CD4-positive, alpha-beta memory T cell (primary cell): Measurements from ENCODE around the gene PNO1. TPM values are rescaled to one million over a fixed set of nuclear protein-coding genes. Genes with fewer than 3 reads are reported as not detected.

Experiments
- CTCF ChIA-PET: fragments of 350-600 bp; sonication (Branson Sonifier 250); formaldehyde crosslinking; loops from one replicate; lab custom pipeline; 2021; ENCODE audit warnings: inconsistent platforms; ENCODE audit not compliant: partially characterized antibody; lab: Charles Lee
- POLR2A ChIA-PET: fragments of 350-600 bp; sonication (Branson Sonifier 250); formaldehyde crosslinking; loops from one replicate; lab custom pipeline; 2021; ENCODE audit not compliant: partially characterized antibody; lab: Charles Lee
- DNase-seq, 5 donors: peaks; one replicate each; pipeline versions ENCODE4 v3.0.0 to v3.0.0-alpha.2; 2020 to 2022; ENCODE audit warnings: mixed read lengths in 1 of 5
- H3K27ac ChIP-seq: one replicate; pipeline ENCODE4 v1.7.0; 2013; ENCODE audit warnings: low read depth, low read length
- H3K27me3 ChIP-seq: 2 replicates; pipeline ENCODE4 v1.7.0; 2013; ENCODE audit warnings: mild to moderate bottlenecking, low read length, moderate library complexity; ENCODE audit not compliant: insufficient read depth
- H3K36me3 ChIP-seq: 2 replicates; pipeline ENCODE4 v1.7.0; 2013; ENCODE audit warnings: mild to moderate bottlenecking, low read length, moderate library complexity; ENCODE audit not compliant: insufficient read depth
- H3K4me1 ChIP-seq: 2 replicates; pipeline ENCODE4 v1.7.0; 2013; ENCODE audit warnings: mild to moderate bottlenecking, low read length, moderate library complexity; ENCODE audit not compliant: insufficient read depth
- H3K4me3 ChIP-seq, 2 donors: one replicate each; pipeline ENCODE4 v1.7.0; 2013; ENCODE audit warnings: low read length in 2 of 2, mild to moderate bottlenecking in 1 of 2
- H3K9me3 ChIP-seq, 2 donors: one replicate each; pipeline ENCODE4 v1.7.0; 2013; ENCODE audit warnings: low read length in 2 of 2, control low read depth in 1 of 2; ENCODE audit not compliant: control insufficient read depth in 1 of 2
- H3K27ac Mint-ChIP-seq, 7 donors: one replicate each; pipeline ENCODE4 v1.8.0; 2020 to 2021; ENCODE audit warnings: mixed read lengths in 7 of 7, mild to moderate bottlenecking in 6 of 7, inconsistent platforms in 3 of 7, moderate library complexity in 3 of 7
- H3K27me3 Mint-ChIP-seq, 2 donors: one replicate each; pipeline ENCODE4 v1.8.0; 2020 to 2021; ENCODE audit warnings: mixed read lengths in 2 of 2
- H3K36me3 Mint-ChIP-seq, 2 donors: one replicate each; pipeline ENCODE4 v1.8.0; 2020 to 2021; ENCODE audit warnings: mixed read lengths in 2 of 2, inconsistent platforms in 1 of 2, mild to moderate bottlenecking in 1 of 2
- H3K4me1 Mint-ChIP-seq, 4 donors: one replicate each; pipeline ENCODE4 v1.8.0; 2020 to 2021; ENCODE audit warnings: mixed read lengths in 4 of 4, mild to moderate bottlenecking in 1 of 4
- H3K4me3 Mint-ChIP-seq, 8 donors: one replicate each; pipeline ENCODE4 v1.8.0; 2020 to 2021; ENCODE audit warnings: mixed read lengths in 8 of 8, mild to moderate bottlenecking in 7 of 8, moderate library complexity in 6 of 8, inconsistent platforms in 3 of 8
- H3K9me3 Mint-ChIP-seq, 8 donors: one replicate each; pipeline ENCODE4 v1.8.0; 2020 to 2021; ENCODE audit warnings: mixed read lengths in 8 of 8, mild to moderate bottlenecking in 5 of 8, inconsistent platforms in 3 of 8, moderate library complexity in 1 of 8
- intact Hi-C: fragments of 100-400 bp; cut with micrococcal nuclease; formaldehyde crosslinking; loops from one replicate; pipeline ENCODE4 v1.15.1; 2023
- polyA plus RNA-seq, 2 donors: library from polyadenylated mRNA; unstranded; fragments of 300-500 nt; fragmentation: Illumina TruSeq; gene quantifications; one replicate each; pipeline ENCODE4 v1.2.3, GENCODE V29; 2021
- total RNA-seq, 2 experiments: library from RNA; stranded (reverse); gene quantifications; one replicate each; pipeline ENCODE4 v1.2.3, GENCODE V29; 2021

PNO1 gene
- total and polyA plus RNA-seq, 4 experiments from 2014 or later = 8.7 to 26.1 (median 15.1) TPM

DNA sequence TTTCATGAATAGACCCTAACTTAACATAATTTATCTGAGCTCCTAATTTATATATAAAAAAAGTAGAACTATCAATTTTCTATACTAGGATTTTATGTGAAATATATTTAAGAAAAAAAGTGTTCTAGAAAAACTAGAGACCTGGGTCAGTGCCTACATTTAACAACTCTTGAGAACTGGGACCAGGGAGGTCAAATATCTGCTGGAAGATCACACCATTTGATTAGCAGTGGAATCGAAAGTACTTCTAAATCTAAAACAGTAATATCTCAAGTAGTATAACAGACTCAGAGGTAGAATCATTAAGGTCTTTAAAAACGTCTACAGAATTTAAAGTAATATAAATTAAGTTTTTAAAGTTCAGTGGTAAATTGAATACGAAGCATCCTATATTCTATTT lies 60.0 kb downstream of the PNO1 start:
- Histone ChIP-seq H3K4me3 (no peak overlapping the region), H3K9me3 (no peaks in the 10 kb centered on the region), H3K27ac (no peak overlapping the region), H3K36me3 (peaks cover 11% of the 10 kb centered on the region), H3K4me1 (peaks cover 86% of the 10 kb centered on the region), H3K27me3 (no peaks in the 10 kb centered on the region)
- Mint-ChIP-seq H3K27me3 (no peaks in the 10 kb centered on the region), H3K4me1 (peaks cover 58 to 91% (median 72%) of the 10 kb centered on the region in 4 donors), H3K9me3 (peaks cover 0 to 2% (median 0%) of the 10 kb centered on the region in 8 donors), H3K27ac (peak overlapping the region in 1 of 7 donors; percentile 39), H3K36me3 (peaks cover 12 to 42% of the 10 kb centered on the region in 2 donors), H3K4me3 (peak overlapping the region in 3 of 8 donors; percentile 20 to 63 (median 42))
- DNase-seq = no peak
- ChIA-PET CTCF (interaction anchor here (0.9 to 3.3 kb wide), 2 partner anchors 8 to 21 kb away, joined by 4 to 20 read pairs; no protein-coding TSS in a partner anchor), POLR2A (interaction anchor here (0.9 kb wide), 1 partner anchor 10 kb away, joined by 3 read pairs; no protein-coding TSS in a partner anchor)
- intact Hi-C loops = loop anchor here (2.0 kb wide), 1 partner anchor 13 kb away; no protein-coding TSS in a partner anchor

DNA sequence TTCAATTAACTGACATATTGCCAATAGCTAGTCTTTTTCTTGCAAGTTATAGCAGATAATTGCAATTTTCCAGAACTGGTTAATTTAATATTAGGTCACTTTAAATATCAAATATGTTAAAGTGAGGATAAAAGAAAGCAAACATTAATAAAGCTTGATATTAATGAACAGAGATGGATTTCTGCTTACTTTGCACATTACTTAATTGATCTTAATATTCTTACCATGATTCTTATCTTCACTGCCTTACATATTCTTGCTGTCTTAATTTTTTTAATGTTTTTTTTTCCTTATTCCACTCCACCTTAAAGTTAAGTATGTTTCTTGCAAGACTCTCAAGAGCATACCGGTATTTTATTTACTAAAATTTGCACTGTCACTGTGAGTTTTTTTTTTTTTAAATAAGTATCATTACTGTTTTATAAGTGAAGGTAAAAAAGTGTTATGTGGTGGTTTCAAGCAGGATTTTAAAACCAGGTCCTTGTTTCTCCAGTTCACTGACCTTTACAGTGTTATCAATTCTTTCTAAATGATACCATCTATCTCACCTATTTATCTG lies 60.7 kb downstream of the PNO1 start:
- Mint-ChIP-seq H3K27ac (peak overlapping the region in 4 of 7 donors; percentile 1 to 67 (median 33)), H3K4me1 (peaks cover 53 to 91% (median 72%) of the 10 kb centered on the region in 4 donors), H3K27me3 (no peaks in the 10 kb centered on the region), H3K4me3 (peak overlapping the region; percentile 12 to 71 (median 46)), H3K36me3 (peaks cover 13 to 35% of the 10 kb centered on the region in 2 donors), H3K9me3 (peaks cover 0 to 2% (median 0%) of the 10 kb centered on the region in 8 donors)
- H3K27ac ChIP-seq = no peak overlapping the region
- no peak overlapping the region for H3K4me3 ChIP-seq
- H3K9me3 ChIP-seq = no peaks in the 10 kb centered on the region
- H3K27me3 ChIP-seq = no peaks in the 10 kb centered on the region
- H3K4me1 ChIP-seq = peaks cover 89% of the 10 kb centered on the region
- peaks cover 9% of the 10 kb centered on the region for H3K36me3 ChIP-seq
- ChIA-PET CTCF (interaction anchor here (1.8 to 3.3 kb wide), 2 partner anchors 11 to 22 kb away, joined by 4 to 20 read pairs; no protein-coding TSS in a partner anchor), POLR2A (no interaction called here)
- no peak for DNase-seq
- intact Hi-C loops = loop anchor here (2.0 kb wide), 1 partner anchor 14 kb away; no protein-coding TSS in a partner anchor

DNA sequence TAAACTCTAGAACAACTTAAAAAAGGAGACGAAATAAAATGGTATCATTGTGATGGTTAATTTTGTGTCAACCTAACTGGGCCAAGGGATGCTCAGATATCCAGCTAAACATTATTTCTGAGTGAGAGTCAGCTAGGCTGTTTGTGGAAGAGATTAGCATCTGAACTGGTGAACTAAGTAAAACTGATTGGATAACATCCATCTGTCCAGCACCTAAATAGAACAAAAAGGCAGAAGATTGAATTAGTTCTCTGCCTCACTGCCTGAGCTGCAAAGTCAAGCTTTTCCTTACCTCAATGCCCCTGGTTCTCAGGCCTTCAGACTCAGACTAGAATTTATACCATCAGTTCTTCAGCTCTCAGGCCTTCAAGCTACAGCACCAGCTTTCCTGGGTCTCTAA lies 64.6 kb downstream of the PNO1 start:
- no peak overlapping the region for H3K4me3 ChIP-seq
- POLR2A ChIA-PET = interaction anchor here (0.6 kb wide), 1 partner anchor 15 kb away, joined by 3 read pairs; no protein-coding TSS in a partner anchor
- Mint-ChIP-seq H3K9me3 (peaks cover 0 to 2% (median 0%) of the 10 kb centered on the region in 8 donors), H3K4me1 (peaks cover 60 to 99% (median 79%) of the 10 kb centered on the region in 4 donors), H3K27ac (peak overlapping the region in 4 of 7 donors; percentile 0 to 67 (median 42)), H3K36me3 (peaks cover 9 to 13% of the 10 kb centered on the region in 2 donors), H3K27me3 (no peaks in the 10 kb centered on the region), H3K4me3 (peak overlapping the region in 4 of 8 donors; percentile 27 to 63 (median 58))
- no peaks in the 10 kb centered on the region for H3K9me3 ChIP-seq
- H3K27me3 ChIP-seq = no peaks in the 10 kb centered on the region
- H3K4me1 ChIP-seq = peaks cover 97% of the 10 kb centered on the region
- no peak for DNase-seq
- H3K27ac ChIP-seq = no peak overlapping the region
- no peaks in the 10 kb centered on the region for H3K36me3 ChIP-seq
- CTCF ChIA-PET = interaction anchor here (0.9 to 1.2 kb wide), 2 partner anchors 18 to 26 kb away, joined by 3 to 5 read pairs; no protein-coding TSS in a partner anchor
- intact Hi-C loops = loop anchor here (2.0 kb wide), 1 partner anchor 17 kb away; no protein-coding TSS in a partner anchor

DNA sequence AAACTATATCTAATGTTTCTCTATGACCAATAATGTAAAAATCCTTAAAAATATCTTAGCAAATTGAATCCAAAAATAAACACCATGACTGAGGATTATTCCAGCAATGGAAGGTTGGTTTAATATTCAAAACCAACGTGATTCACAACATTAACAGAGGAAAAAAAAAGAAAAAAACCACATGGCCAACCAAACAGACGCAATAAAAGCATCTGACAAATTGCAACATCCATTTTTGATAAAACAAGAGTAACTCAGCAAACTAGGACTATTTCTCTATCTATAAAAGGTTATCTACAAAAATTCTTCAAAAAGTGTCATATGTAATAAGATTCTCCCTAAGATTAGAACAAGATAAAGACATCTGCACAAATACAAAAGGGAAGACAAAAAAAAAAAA lies 65.7 kb downstream of the PNO1 start:
- no peak for DNase-seq
- no peaks in the 10 kb centered on the region for H3K36me3 ChIP-seq
- peaks cover 9 to 13% of the 10 kb centered on the region in 2 donors for H3K36me3 Mint-ChIP-seq
- peaks cover 0 to 2% (median 0%) of the 10 kb centered on the region in 8 donors for H3K9me3 Mint-ChIP-seq
- H3K27me3 ChIP-seq = no peaks in the 10 kb centered on the region
- H3K4me1 ChIP-seq = peaks cover 95% of the 10 kb centered on the region
- ChIA-PET CTCF (interaction anchor here (1.0 to 3.8 kb wide), 3 partner anchors 10 to 27 kb away, joined by 3 to 36 read pairs (median 3); no protein-coding TSS in a partner anchor), POLR2A (no interaction called here)
- H3K4me3 Mint-ChIP-seq = peak overlapping the region in 4 of 8 donors; percentile 15 to 44 (median 31)
- peaks cover 66 to 99% (median 84%) of the 10 kb centered on the region in 4 donors for H3K4me1 Mint-ChIP-seq
- H3K9me3 ChIP-seq = no peaks in the 10 kb centered on the region
- H3K27ac Mint-ChIP-seq = peak overlapping the region in 4 of 7 donors; percentile 6 to 54 (median 22)
- H3K4me3 ChIP-seq = no peak overlapping the region
- no peaks in the 10 kb centered on the region for H3K27me3 Mint-ChIP-seq
- intact Hi-C loops = loop anchor here (2.0 kb wide), 1 partner anchor 15 kb away; no protein-coding TSS in a partner anchor
- H3K27ac ChIP-seq = no peak overlapping the region

DNA sequence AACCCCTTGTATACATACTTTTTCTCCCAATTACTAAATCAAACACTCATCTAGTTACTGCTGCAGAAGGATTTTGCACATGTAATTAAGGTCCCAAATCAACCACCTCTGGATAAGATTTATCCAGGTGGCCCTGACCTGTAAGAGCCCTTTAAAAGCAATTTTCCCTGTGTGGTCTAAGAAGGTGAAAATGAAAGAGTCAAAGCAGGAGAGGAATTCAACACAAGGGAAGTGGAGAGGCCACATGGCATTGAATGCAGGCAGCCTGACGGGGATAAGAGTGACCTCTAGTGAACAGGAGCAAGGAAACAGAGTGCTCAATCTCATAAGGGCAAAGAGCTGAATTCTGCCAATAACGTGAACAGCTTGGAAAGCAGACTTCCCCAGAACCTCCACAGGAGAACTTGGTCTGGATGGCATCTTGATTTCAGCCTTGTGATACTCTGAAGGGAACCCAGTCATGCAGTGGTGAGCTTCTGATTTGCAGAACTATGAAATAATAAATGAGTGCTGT lies 67.5 kb downstream of the PNO1 start:
- intact Hi-C loops = loop anchor here (1.0 to 2.0 kb wide), 3 partner anchors 26 to 103 kb away; no protein-coding TSS in a partner anchor
- Histone ChIP-seq H3K9me3 (no peaks in the 10 kb centered on the region), H3K27me3 (no peaks in the 10 kb centered on the region), H3K4me3 (no peak overlapping the region), H3K36me3 (no peaks in the 10 kb centered on the region), H3K27ac (no peak overlapping the region), H3K4me1 (peaks cover 94% of the 10 kb centered on the region)
- CTCF ChIA-PET = interaction anchor here (0.7 to 3.8 kb wide), 17 partner anchors 9 to 104 kb away, joined by 3 to 36 read pairs (median 4); no protein-coding TSS in a partner anchor
- peaks cover 6 to 13% of the 10 kb centered on the region in 2 donors for H3K36me3 Mint-ChIP-seq
- POLR2A ChIA-PET = interaction anchor here (1.2 kb wide), 1 partner anchor 68 kb away, joined by 3 read pairs; a partner anchor contains a TSS
- peaks cover 71 to 99% (median 83%) of the 10 kb centered on the region in 4 donors for H3K4me1 Mint-ChIP-seq
- H3K27ac Mint-ChIP-seq = peak overlapping the region; percentile 3 to 91 (median 19)
- peaks cover 0 to 2% (median 0%) of the 10 kb centered on the region in 8 donors for H3K9me3 Mint-ChIP-seq
- no peaks in the 10 kb centered on the region for H3K27me3 Mint-ChIP-seq
- peak overlapping the region in 6 of 8 donors; percentile 0 to 82 (median 38) for H3K4me3 Mint-ChIP-seq
- DNase-seq = peak in 4 of 5 donors; percentile 11 to 26 (median 18)
